SW480 (cell line): Measurements from ENCODE around the gene TP53AIP1.
A peak's percentile ranks its signal among the peaks of the same experiment; 100 is the strongest.
"Not testable (repeated sequence)": the region's sequence is repeated elsewhere in the genome, so short reads cannot be mapped to it uniquely, and the experiment has no call there.

Source experiments
- DNase-seq: peaks from one replicate; pipeline ENCODE4 v3.0.0-alpha.2; 2016; ENCODE audit warnings: low spot score

TP53AIP1 gene

DNA sequence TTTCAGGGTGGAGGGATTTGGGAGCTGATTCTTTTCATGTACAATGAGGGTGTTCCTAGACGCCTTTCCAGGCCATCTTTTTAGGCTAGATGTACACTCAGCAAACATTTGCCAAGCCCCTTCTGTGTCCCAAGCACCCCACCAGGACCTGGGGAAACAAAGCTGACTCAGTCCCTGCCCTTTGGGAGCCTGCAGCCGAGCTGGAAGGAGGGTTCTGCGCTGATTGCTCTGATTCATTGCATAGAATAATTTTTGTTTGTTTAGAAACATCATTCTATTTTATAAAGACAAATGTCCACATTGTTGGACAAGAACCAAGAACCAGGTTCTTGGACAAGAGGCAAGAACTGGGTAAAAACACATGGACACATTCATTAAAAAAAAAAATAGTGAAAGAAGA lies 16.7 kb downstream of the TP53AIP1 start:
- no peak for DNase-seq

GRCh38 chr11:128925250-128925600 lies 17.4 kb downstream of the TP53AIP1 start:
- no peak for DNase-seq

- no peak for DNase-seq
Measured at GRCh38 chr11:128924510-128925249, 18.0 kb downstream of the TP53AIP1 start.

DNA sequence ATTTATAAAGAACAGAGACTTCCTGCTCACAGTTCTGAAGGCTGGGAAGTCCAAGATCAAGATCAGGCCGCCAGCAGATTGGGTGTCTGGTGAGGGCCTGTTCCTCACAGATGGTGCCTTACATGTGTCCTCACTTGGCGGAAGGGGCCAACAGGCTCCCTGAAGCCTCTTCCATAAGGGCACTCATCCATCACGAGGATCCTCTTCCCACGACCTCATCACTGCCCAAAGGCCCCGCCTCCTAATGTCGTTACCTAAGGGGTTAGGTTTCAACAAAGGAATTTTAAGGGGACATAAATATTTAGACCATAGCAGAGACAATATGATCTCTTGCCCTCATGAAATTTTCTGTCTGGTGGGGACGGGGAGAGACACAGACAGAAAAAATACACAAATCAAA lies 18.6 kb downstream of the TP53AIP1 start:
- DNase-seq = no peak

- DNase-seq = no peak
Measured at GRCh38 chr11:128921793-128922192, 20.9 kb downstream of the TP53AIP1 start.

GRCh38 chr11:128920666-128921065 lies 22.0 kb downstream of the TP53AIP1 start:
- DNase-seq = no peak

- DNase-seq = not testable (repeated sequence)
Measured at GRCh38 chr11:128919635-128920034, 23.0 kb downstream of the TP53AIP1 start.

- DNase-seq = no peak
Measured at GRCh38 chr11:128919216-128919615, 23.5 kb downstream of the TP53AIP1 start.

DNA sequence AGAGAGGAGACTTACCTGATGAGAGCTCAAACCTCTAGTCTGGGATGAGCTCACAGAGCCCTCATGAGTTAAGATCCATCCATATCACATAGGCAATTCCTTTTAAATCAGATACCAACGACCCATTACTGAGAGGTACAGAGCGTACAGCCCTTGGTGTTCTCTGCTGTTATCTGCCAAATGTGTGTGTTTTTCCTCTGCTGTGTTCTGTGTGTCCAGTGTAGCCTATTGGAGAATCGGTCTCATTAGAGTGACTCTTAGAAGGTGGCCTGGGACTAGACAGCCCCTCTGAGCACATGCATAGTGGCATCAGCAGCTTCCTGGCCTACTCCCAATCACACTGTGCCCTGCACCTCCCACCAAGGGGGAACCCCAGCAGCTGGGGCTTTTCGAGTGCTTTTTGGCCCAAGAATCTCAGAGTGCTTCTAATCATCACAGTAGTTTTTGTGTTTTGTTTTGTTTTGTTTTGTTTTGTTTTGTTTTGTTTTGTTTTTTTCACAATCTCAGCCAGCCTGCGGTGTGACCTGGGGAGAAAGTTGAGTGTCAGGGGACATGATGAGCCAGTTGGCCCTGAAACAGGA lies 25.4 kb downstream of the TP53AIP1 start:
- DNase-seq = no peak

- no peak for DNase-seq
Measured at GRCh38 chr11:128916681-128917080, 26.0 kb downstream of the TP53AIP1 start.

- no peak for DNase-seq
Measured at GRCh38 chr11:128916037-128916572, 26.6 kb downstream of the TP53AIP1 start.

- no peak for DNase-seq
Measured at GRCh38 chr11:128915149-128915521, 27.5 kb downstream of the TP53AIP1 start.

GRCh38 chr11:128914216-128915148 lies 28.2 kb downstream of the TP53AIP1 start:
- DNase-seq = no peak

- no peak for DNase-seq
Measured at GRCh38 chr11:128913806-128914205, 28.9 kb downstream of the TP53AIP1 start.

- DNase-seq = no peak
Measured at GRCh38 chr11:128911701-128912100, 31.0 kb downstream of the TP53AIP1 start.

DNA sequence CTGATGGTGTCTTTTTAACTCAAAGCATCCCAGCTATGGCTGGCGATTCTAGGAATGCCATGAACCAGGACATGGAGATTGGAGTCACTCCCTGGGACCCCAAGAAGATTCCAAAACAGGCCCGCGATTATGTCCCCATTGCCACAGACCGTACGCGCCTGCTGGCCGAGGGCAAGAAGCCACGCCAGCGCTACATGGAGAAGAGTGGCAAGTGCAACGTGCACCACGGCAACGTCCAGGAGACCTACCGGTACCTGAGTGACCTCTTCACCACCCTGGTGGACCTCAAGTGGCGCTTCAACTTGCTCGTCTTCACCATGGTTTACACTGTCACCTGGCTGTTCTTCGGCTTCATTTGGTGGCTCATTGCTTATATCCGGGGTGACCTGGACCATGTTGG lies 31.4 kb downstream of the TP53AIP1 start:
- DNase-seq = no peak

- DNase-seq = no peak
Measured at GRCh38 chr11:128910576-128910975, 32.1 kb downstream of the TP53AIP1 start.

DNA sequence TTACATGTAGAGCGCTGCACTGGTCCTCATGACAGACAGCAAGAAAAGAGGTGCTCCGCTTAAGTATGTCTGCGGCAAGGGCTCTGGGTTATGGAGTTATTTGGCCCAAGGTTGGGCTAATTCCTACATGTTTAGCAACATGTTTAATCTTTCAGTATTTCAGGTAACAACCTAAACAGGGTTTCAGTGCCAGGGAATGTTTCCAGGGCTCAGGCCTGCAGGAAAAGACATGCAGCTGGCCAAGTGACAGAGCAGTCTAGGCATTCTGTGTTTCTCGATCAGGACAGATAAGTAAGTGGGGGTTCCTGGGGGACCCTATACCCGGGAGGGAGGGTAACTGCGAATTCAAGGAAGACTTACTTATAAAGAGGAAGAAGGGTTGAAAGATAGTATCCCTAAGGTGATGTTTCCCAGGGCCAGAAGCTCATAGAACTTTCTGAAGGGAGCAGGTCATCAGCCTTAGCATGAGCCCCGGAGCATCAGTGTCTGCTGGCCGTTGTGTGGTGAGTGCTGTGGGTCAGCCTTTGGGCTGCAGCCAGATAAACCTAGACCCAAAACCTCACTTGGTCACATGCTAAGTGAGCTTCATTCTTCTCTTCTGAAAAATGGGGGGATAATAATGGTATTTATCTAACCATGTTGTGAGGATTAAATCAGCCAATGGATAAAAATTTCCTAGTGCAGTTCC lies 33.1 kb downstream of the TP53AIP1 start:
- no peak for DNase-seq

DNA sequence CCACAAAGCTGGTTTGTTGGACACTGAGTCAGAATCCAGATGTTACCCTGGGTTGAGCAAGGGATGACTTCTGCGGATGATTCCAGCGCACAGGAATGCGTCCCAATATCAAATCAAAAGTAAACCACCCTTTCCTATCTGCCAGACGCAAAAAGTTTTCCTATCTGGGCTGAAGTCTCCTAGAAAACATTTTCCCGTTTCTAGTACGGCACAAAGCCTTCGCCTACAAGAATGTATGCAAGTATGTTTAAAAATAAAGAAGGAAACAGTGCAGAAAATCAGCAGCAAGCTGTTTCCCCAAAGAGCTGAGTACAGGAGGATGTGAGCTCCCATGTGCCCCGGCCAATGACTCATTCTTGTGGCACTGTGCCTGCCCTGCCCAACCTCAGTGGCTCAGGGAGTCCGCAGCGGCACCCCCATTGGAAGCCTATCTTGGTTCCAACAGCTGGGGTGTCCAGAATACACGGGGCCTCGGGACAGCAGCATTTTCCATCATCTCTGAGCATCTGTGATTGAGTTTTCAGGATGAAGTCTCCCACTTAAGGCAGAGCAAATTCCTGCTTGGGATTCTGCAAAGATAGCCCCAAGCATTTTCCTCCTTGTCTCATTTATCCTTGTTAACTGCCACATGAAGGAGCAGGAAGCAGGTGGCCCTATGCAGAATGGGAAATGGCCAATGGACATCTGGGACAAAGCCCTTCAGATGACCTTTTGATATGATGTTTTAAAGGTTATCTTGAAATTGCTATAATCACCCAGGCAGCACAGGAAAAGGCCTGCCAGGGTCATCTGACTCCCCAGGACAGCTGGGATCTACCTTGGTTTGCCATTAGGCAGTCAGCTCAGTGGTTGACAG lies 34.1 kb downstream of the TP53AIP1 start:
- peak; percentile 75 for DNase-seq

DNA sequence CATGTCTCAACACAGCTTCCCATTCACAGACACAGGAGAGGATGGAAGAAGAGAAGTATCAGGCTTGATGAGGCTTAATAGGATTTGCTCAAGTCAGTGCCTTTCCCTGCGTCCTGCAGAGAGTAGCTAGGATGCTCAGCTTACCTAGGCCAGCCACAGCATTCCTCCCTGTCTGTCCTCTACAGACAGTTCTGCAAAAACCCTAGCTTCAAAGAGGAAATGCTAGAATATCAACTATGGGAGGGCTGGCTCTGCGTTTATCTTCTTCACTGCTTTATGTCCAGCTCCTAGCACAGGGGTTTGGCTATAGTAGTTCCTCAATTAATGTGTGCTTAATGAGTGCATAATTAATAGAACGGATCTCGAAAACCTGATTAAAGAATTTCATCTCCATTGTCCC lies 35.1 kb downstream of the TP53AIP1 start:
- DNase-seq = no peak
